K562 (cell line): ENCODE data around the gene NOS2. TPM values are rescaled to one million over a fixed set of nuclear protein-coding genes. Genes with fewer than 3 reads are reported as not detected.

Experiments
- ATAC-seq: fragments of 200-7000 bp; cut with Tn5 transposase; 3 replicates; pipeline ENCODE4 v1.9.1; 2020; ENCODE audit warnings: moderate library complexity
- BruUV-seq: library from RNA; stranded (reverse); fragments of 400-500 nt; replicated peaks from 2 replicates; lab custom pipeline; 2021; lab: Mats Ljungman, UMichigan
- CTCF ChIA-PET: fragments of 300-600 bp; formaldehyde crosslinking; extraction: SDS; loops from one replicate; lab custom pipeline; 2021; ENCODE audit warnings: low intra/inter-chr PET ratio; lab: Yijun Ruan, JAX
- POLR2A ChIA-PET: fragments of 300-600, 350-650 bp; sonication (Branson Sonifier 250); formaldehyde crosslinking; extraction: SDS; loops from one replicate; lab custom pipeline; 2021; ENCODE audit warnings: antibody characterized with exemption, inconsistent platforms; lab: Yijun Ruan, JAX
- DNase-seq, 4 experiments: peaks; one replicate each; pipeline versions ENCODE4 v3.0.0 to v3.0.0-alpha.2; 2011 to 2018; ENCODE audit warnings: low spot score in 3 of 4, mixed read lengths in 3 of 4; ENCODE audit errors: extremely low read depth in 1 of 4
- FAIRE-seq: peaks from 2 replicates; lab custom pipeline; 2011; peaks lifted over from hg19 to GRCh38; lab: Jason Lieb, UNC
- H2AFZ ChIP-seq: 2 replicates; pipeline ENCODE4 v1.6.0; 2011; ENCODE audit warnings: low read depth, low read length, control low read depth, inconsistent platforms
- H3K27ac ChIP-seq: fragments of 200-600 bp; 3 replicates; pipeline ENCODE4 v1.8.0; 2011; ENCODE audit warnings: low read depth, mild to moderate bottlenecking, control low read depth, inconsistent platforms, low read length, moderate library complexity, mixed read lengths; ENCODE audit errors: extremely low read depth
- H3K27me3 ChIP-seq, 2 experiments: fragments of 300-600 bp in 1 of 2; 2 replicates in 1 of 2; 3 replicates in 1 of 2; pipeline versions ENCODE4 v1.6.0 to v1.8.0; 2011; ENCODE audit warnings: inconsistent platforms in 2 of 2, low read length in 2 of 2, mild to moderate bottlenecking in 1 of 2, mixed read lengths in 1 of 2, moderate library complexity in 1 of 2; ENCODE audit not compliant: control insufficient read depth in 2 of 2, insufficient read depth in 2 of 2
- H3K36me3 ChIP-seq: fragments of 300-600 bp; 3 replicates; pipeline ENCODE4 v1.8.0; 2011; ENCODE audit warnings: mild to moderate bottlenecking, low read length, inconsistent platforms; ENCODE audit not compliant: control insufficient read depth, insufficient read depth
- H3K4me1 ChIP-seq, 2 experiments: fragments of 200-600 bp in 1 of 2; replicated peaks in 1 of 2; 2 replicates in 1 of 2; 3 replicates in 1 of 2; pipeline versions ENCODE4 v1.5.1 to v1.8.0; 2011; ENCODE audit warnings: inconsistent platforms in 2 of 2, low read length in 2 of 2, mild to moderate bottlenecking in 1 of 2, mixed read lengths in 1 of 2, moderate library complexity in 1 of 2; ENCODE audit not compliant: control insufficient read depth in 2 of 2, insufficient read depth in 2 of 2
- H3K4me2 ChIP-seq: 2 replicates; pipeline ENCODE4 v1.6.1; 2011; ENCODE audit warnings: low read length, control low read depth, inconsistent platforms, mixed read lengths; ENCODE audit not compliant: insufficient read depth
- H3K4me3 ChIP-seq: fragments of 200-600 bp; sonication (generic), shearing (Covaris generic); 2 replicates; pipeline ENCODE4 v1.5.1; 2016; ENCODE audit warnings: control low read depth, inconsistent platforms
- H3K79me2 ChIP-seq: fragments of 200-600 bp; 3 replicates; pipeline ENCODE4 v1.8.0; 2011; ENCODE audit warnings: low read length, inconsistent platforms; ENCODE audit not compliant: control insufficient read depth, insufficient read depth
- H3K9ac ChIP-seq, 2 experiments: 2 replicates each; pipeline versions ENCODE4 v1.6.0 to v1.6.1; 2011; ENCODE audit warnings: low read depth in 2 of 2, low read length in 2 of 2, control low read depth in 1 of 2, inconsistent platforms in 1 of 2, mild to moderate bottlenecking in 1 of 2, mixed read lengths in 1 of 2; ENCODE audit not compliant: insufficient read depth in 1 of 2
- H3K9me1 ChIP-seq: one replicate; pipeline ENCODE4 v1.6.0; 2011; ENCODE audit warnings: inconsistent platforms, mild to moderate bottlenecking, low read length, moderate library complexity; ENCODE audit not compliant: control insufficient read depth, insufficient read depth
- H3K9me3 ChIP-seq: replicated peaks from 2 replicates; pipeline ENCODE4 v1.5.1; 2011; ENCODE audit warnings: low read depth, low read length, inconsistent platforms; ENCODE audit not compliant: control insufficient read depth, insufficient read depth
- H4K20me1 ChIP-seq: replicated peaks from 2 replicates; pipeline ENCODE4 v1.6.1; 2011; ENCODE audit warnings: low read length, inconsistent platforms, mixed read lengths; ENCODE audit not compliant: control insufficient read depth, insufficient read depth
- ETV5 ChIP-seq: sonication (generic); formaldehyde crosslinking; IDR thresholded peaks from 2 replicates; pipeline ENCODE4 v1.4.0; 2020; ENCODE audit warnings: low read depth, mild to moderate bottlenecking, missing genetic modification reagents
- HDAC6 ChIP-seq: IDR thresholded peaks from 2 replicates; pipeline ENCODE4 v1.6.1; 2012; ENCODE audit warnings: low read depth, mild to moderate bottlenecking, control low read depth, inconsistent platforms, low read length, moderate library complexity
- KAT7 ChIP-seq: sonication (generic); formaldehyde crosslinking; IDR thresholded peaks from 2 replicates; pipeline ENCODE4 v1.8.0; 2022; ENCODE audit warnings: missing genetic modification reagents, mild to moderate bottlenecking, borderline replicate concordance
- KLF13 ChIP-seq: fragments of 450-650 bp; IDR thresholded peaks from 2 replicates; pipeline ENCODE4 v1.6.1; 2016; ENCODE audit warnings: missing genetic modification characterization, low read depth, mild to moderate bottlenecking, missing compliant biosample characterization, moderate library complexity, borderline replicate concordance
- PHB2 ChIP-seq: fragments of 450-650 bp; IDR thresholded peaks from 2 replicates; pipeline ENCODE4 v1.6.1; 2017; ENCODE audit warnings: low read depth
- POLR2B ChIP-seq: fragments of 450-650 bp; IDR thresholded peaks from 2 replicates; pipeline ENCODE4 v1.6.1; 2018; ENCODE audit warnings: low read depth; ENCODE audit not compliant: partially characterized antibody
- YBX1 ChIP-seq: fragments of 450-650 bp; IDR thresholded peaks from 2 replicates; pipeline ENCODE4 v1.7.1; 2016; ENCODE audit warnings: mild to moderate bottlenecking
- ZNF184 ChIP-seq: sonication (generic); formaldehyde crosslinking; IDR thresholded peaks from 2 replicates; pipeline ENCODE4 v1.5.0; 2020; ENCODE audit warnings: missing genetic modification reagents
- WGBS: fragments of 100-300 bp; shearing (Covaris generic); methylation state at CpG from one replicate; pipeline ENCODE4 v1.1.6; 2016; ENCODE audit warnings: low coverage, mixed read lengths; ENCODE audit not compliant: insufficient coverage; ENCODE audit errors: missing lambda C conversion rate; 5-methylcytosine and 5-hydroxymethylcytosine counted together
- in situ Hi-C: fragments of 300-500 bp; cut with MboI; formaldehyde crosslinking; loops from 4 replicates; pipeline ENCODE4 v1.15.0; 2018; ENCODE audit warnings: inconsistent platforms, mixed read lengths
- intact Hi-C: fragments of 100-400 bp; cut with micrococcal nuclease; formaldehyde crosslinking; loops from 2 replicates; pipeline ENCODE4 v1.14.2; 2022
- polyA plus RNA-seq, 8 experiments: library from polyadenylated mRNA; depleted of rRNA in 4 of 8; stranded (reverse) in 5 of 8; unstranded in 3 of 8; fragments of >200 nt; fragmentation: Nextera tagmentation in 2 of 8; fragmentation: Illumina TruSeq in 1 of 8; extraction: Ambion mirVana in 2 of 8; extraction: Trizol in 1 of 8; gene quantifications; 2 replicates each; pipeline versions ENCODE4 v1.2.1 to v1.2.3, GENCODE V29; 2011 to 2014; ENCODE audit warnings: inconsistent platforms in 1 of 8, missing spikeins in 1 of 8
- total RNA-seq, 7 experiments: library from RNA; depleted of rRNA in 6 of 7; stranded (reverse); fragments of >200 nt in 6 of 7; fragmentation: Illumina TruSeq in 2 of 7; extraction: Trizol in 2 of 7; gene quantifications; 2 replicates each; pipeline versions ENCODE4 v1.2.1 to v1.2.3, GENCODE V29; 2011 to 2021; ENCODE audit warnings: low replicate concordance in 1 of 7
- TF ChIP-seq, protein P1 (sequence below): IDR thresholded peaks from 3 replicates; pipeline ENCODE4 v1.6.1; 2011; ENCODE audit warnings: borderline replicate concordance, mild to moderate bottlenecking; ENCODE audit not compliant: insufficient read length, insufficient read depth
- TF ChIP-seq, protein P2 (sequence below): IDR thresholded peaks from 2 replicates; pipeline ENCODE4 v1.6.1; 2012; ENCODE audit warnings: low read depth, low read length, improper control_type of control experiment, borderline replicate concordance

Gene NOS2
- total and polyA plus RNA-seq, 9 of the 15 experiments (the other 6 are each of a cell fraction or from before 2014, with no cell fraction given), result not detected

DNA sequence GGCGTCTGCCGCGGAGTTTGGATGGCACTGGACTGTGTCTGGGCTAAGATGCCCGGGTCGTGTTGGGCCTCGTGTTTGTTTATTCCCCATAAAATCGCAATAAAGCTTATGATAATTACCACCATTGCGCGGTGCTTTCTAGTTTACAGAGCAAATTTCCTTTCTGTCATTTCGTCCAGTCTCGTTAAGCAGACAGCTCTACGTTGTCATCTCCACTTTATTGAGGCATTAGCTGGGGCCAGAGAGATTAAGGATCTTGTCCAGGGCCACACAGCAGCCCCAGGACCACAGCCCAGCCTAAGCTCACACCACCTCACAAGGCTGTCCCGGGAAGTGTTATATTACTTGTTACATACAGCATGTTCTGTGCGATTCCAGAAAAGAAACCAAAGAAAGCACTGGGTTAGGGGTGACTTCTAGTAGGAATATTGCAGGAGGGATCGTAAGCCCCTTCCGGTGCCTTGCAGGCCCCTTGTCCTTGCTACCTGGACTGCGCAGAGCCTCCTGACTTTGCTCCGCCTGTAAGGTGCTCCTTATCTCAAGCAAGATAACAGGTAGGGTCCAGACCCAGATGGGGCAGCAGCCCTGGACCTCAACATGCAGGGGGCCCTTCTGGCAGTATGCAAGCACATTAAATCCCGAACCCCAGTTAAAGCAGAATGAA, 6.3 kb downstream of the NOS2 start:
- WGBS, result 25% methylated on average over 19 of the region's 19 CpGs
- Histone ChIP-seq H3K27me3 (peaks cover 18 to 52% of the 10 kb centered on the region in 2 experiments; a peak in 4 of 5 replicates), H3K4me2 (no peak overlapping the region), H2AFZ (no peak overlapping the region), H3K4me3 (no peak overlapping the region), H3K27ac (no peak overlapping the region), H3K9me1 (no peaks in the 10 kb centered on the region), H3K9ac (no peak overlapping the region), H4K20me1 (peaks cover 5% of the 10 kb centered on the region), H3K4me1 (peaks cover 0 to 8% of the 10 kb centered on the region in 2 experiments; a peak in 2 of 5 replicates), H3K36me3 (no peaks in the 10 kb centered on the region), H3K9me3 (no peaks in the 10 kb centered on the region), H3K79me2 (no peaks in the 10 kb centered on the region)
- BruUV-seq, result no TSS peak
- FAIRE-seq (no peak), ATAC-seq (no peak), DNase-seq (no peak)
- no peak for TF ChIP-seq POLR2B
- TF ChIP-seq ZNF184 (CRISPR knock-in tag), result no peak
- no peak for TF ChIP-seq YBX1
- TF ChIP-seq KAT7 (CRISPR knock-in tag), result no peak
- TF ChIP-seq, protein P1, sequence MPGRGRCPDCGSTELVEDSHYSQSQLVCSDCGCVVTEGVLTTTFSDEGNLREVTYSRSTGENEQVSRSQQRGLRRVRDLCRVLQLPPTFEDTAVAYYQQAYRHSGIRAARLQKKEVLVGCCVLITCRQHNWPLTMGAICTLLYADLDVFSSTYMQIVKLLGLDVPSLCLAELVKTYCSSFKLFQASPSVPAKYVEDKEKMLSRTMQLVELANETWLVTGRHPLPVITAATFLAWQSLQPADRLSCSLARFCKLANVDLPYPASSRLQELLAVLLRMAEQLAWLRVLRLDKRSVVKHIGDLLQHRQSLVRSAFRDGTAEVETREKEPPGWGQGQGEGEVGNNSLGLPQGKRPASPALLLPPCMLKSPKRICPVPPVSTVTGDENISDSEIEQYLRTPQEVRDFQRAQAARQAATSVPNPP, result no peak
- TF ChIP-seq PHB2, result no peak
- no peak for TF ChIP-seq KLF13 (tag)
- TF ChIP-seq ETV5 (CRISPR knock-in tag), result no peak
- TF ChIP-seq HDAC6, result no peak
- TF ChIP-seq, protein P2, sequence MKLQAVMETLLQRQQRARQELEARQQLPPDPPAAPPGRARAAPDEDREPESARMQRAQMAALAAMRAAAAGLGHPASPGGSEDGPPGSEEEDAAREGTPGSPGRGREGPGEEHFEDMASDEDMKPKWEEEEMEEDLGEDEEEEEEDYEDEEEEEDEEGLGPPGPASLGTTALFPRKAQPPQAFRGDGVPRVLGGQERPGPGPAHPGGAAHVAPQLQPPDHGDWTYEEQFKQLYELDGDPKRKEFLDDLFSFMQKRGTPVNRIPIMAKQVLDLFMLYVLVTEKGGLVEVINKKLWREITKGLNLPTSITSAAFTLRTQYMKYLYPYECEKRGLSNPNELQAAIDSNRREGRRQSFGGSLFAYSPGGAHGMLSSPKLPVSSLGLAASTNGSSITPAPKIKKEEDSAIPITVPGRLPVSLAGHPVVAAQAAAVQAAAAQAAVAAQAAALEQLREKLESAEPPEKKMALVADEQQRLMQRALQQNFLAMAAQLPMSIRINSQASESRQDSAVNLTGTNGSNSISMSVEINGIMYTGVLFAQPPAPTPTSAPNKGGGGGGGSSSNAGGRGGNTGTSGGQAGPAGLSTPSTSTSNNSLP, result no peak
- CTCF ChIA-PET, result no interaction called here
- in situ Hi-C loops, result no loop called here
- POLR2A ChIA-PET, result interaction anchor here (1.5 kb wide), 1 partner anchor 11 kb away, joined by 5 read pairs; no protein-coding TSS in a partner anchor
- intact Hi-C loops, result no loop called here
